22Rv1 (cell line): Measurements from ENCODE around the gene MYCL.

Experiments
- H3K27ac ChIP-seq: fragments of 450-650 bp; 2 replicates; pipeline ENCODE4 v1.5.1; 2017
- ZFX ChIP-seq: fragments of 450-650 bp; IDR thresholded peaks from 2 replicates; pipeline ENCODE4 v1.6.1; 2017; ENCODE audit warnings: antibody characterized with exemption, borderline replicate concordance
- TF ChIP-seq, protein P1 (sequence below): fragments of 450-650 bp; IDR thresholded peaks from 2 replicates; pipeline ENCODE4 v1.5.1; 2017; ENCODE audit warnings: mild to moderate bottlenecking

MYCL gene

DNA sequence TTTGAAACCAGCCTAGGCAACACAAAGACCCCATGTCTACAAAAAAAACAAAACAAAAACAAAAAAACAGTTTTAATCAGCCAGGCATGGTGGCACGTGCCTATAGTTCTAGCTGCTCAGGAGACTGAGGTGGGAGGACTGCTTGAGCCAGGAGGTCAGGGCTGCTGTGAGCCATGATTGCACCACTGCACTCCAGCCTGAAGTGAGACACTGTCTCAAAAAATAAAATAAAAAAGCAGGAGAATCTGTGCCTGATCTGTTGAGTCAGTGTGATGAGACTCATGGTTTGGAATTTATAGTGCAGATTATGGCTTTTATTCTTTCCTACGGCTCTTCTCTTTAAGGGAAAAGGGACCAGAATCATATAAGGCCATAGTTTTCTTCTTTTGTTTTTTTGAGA is 35.0 kb downstream of the MYCL start:
- no peak overlapping the region for H3K27ac ChIP-seq
- TF ChIP-seq, protein P1, sequence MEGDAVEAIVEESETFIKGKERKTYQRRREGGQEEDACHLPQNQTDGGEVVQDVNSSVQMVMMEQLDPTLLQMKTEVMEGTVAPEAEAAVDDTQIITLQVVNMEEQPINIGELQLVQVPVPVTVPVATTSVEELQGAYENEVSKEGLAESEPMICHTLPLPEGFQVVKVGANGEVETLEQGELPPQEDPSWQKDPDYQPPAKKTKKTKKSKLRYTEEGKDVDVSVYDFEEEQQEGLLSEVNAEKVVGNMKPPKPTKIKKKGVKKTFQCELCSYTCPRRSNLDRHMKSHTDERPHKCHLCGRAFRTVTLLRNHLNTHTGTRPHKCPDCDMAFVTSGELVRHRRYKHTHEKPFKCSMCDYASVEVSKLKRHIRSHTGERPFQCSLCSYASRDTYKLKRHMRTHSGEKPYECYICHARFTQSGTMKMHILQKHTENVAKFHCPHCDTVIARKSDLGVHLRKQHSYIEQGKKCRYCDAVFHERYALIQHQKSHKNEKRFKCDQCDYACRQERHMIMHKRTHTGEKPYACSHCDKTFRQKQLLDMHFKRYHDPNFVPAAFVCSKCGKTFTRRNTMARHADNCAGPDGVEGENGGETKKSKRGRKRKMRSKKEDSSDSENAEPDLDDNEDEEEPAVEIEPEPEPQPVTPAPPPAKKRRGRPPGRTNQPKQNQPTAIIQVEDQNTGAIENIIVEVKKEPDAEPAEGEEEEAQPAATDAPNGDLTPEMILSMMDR = no peak
- no peak for TF ChIP-seq ZFX

DNA sequence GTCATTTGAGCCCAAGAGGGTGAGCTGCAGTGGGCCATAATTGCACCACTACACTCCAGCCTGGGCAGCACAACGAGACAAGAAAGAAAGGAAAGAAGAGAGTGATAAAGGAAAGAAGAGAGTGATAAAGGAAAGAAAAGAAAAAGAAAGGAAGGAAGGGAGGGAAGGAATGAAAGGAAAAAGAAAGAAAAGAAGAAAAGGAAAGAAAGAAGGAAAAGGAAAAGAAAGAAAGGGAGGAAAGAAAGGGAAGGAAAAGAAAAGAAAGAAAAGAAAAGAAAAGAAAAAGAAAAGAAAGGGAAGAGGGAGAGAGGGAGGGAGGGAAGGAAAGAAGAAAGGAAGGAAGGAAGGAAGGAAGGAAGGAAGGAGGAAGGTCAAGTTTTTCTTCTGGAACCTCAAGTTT is 36.0 kb downstream of the MYCL start:
- TF ChIP-seq ZFX = no peak
- TF ChIP-seq, protein P1 = no peak
- no peak overlapping the region for H3K27ac ChIP-seq

DNA sequence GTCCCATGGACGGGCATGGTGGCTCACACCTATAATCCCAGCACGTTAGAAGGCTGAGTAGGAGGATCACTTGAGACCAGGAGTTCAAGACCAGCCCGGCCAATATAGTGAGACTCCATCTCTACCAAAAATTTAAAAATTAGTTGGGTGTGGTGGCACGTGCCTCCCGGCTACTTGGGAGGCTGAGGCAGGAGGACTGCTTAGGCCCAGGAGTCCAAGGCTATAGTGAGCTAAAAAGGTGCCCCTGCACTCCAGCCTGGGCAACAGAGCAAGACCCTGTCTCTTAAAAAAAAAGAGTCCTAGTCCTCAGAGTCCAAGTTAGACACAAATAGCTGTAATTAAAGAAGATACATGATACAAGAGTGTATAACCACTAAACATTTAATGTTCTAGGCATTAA is 38.5 kb downstream of the MYCL start:
- H3K27ac ChIP-seq = no peak overlapping the region
- TF ChIP-seq, protein P1 = no peak
- TF ChIP-seq ZFX = no peak

DNA sequence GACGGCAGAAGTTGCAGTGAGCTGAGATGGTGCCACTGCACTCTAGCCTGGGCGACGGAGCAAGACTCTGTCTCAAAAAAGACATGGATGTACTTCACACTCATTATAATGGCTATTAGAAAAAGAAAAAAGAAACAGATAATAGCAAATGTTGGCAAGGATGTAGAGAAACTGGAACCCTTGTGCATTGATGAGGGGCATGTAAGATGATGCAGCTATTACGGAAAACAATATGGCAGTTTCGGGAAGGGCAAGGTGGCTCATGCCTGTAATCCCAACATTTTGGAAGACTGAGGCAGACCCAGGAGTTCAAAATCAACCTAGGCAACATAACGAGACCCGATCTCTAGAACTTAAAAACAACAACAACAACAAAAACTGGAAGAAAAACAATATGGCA is 40.7 kb downstream of the MYCL start:
- H3K27ac ChIP-seq = no peak overlapping the region
- TF ChIP-seq ZFX = no peak
- TF ChIP-seq, protein P1 = no peak

DNA sequence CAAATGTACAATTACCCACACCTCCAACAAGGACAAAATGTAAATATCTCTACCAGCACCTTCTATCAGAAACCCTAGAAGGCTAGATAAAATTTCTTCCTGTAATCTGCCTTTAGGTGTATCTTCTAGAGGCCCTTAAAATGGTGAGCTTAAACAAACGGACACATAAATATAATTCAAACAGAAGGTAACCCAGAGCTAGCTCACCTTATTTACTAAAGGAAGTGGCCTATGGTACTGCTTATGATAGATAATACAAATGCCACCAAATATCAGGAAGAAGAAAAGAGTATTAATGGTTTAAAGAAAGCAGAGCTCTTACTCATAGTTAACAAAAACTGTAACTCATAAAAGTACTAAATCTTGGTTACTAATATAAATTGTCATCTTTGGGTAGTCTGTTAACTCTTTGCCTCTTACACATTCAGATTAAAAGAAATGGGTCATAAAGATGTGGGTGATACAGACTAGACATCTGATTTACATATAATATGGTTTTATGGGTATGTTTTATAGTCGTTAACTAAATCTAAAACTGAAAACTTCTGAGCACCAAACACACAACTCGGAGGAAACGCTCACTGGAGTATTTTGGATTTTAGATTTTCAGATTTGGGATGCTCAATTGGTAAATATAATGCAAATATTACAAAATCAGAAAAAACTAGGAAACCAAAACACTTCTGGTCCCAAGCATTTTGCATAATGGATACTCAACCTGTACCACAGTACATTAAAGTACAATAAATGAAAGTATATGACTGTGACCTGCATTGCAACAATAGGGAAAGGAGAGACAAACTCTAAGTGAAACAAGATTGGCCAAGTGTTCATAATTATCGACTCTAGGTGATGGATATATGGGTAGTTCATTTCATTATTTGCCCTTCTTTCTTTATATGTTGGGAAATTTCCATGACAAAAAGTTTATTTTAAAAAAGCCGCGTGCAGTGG is 41.6 kb downstream of the MYCL start:
- H3K27ac ChIP-seq = no peak overlapping the region
- TF ChIP-seq, protein P1 = no peak
- TF ChIP-seq ZFX = no peak

DNA sequence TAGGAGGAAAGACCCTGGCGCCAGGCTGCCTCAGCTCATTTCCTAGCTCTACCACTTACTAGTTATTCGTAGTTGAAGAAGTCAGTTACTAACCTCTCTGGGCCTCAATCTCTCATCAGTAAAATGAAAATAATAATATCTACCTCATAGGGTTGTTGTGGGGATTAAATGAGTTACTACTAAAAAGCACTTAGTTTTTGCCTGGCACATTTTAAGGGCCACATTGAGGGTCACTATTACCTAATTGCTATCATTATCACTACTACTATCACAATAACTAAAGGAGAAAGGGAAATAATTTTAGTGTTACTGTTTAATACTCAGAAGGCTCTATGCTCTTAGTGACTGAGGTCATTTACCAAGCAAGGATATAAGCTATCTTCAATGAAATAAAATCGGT is 43.4 kb downstream of the MYCL start:
- TF ChIP-seq, protein P1 = no peak
- no peak for TF ChIP-seq ZFX

DNA sequence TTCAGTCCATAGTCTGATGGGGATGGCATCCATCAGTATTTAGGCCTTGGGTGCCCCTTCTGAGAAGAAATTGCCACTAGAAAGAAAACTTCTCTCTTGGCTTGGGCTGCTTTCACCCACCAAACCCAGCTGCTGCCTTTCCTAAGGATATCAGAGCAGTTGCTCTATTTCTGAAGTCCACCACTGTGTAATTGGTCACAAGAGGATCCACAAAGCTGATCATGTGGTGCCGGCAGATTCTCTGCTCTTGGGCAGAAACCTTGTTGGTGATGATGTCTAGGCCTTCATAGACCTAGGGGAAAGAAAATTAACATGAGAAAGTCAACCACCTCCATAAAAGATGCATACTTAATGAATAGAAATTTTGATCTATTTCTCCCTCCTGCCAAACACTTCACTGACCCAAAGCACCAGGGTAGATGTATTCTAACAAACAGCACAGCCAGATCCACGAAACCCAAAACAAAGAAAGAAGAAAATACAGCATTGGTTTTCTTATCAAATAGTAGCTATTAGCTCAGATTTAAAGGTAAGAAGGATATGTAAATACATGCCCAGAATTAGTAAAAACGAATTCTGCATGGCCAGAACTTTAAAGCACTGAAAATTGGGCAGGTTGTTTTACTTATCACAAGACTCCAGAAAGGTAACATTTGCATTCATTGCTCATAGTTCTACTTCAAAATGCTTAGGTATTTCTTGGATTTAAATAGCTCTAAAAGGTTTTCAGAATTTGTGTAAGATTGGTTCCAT is 44.4 kb downstream of the MYCL start:
- TF ChIP-seq, protein P1 = no peak
- TF ChIP-seq ZFX = no peak
- no peak overlapping the region for H3K27ac ChIP-seq

More for the DNA sequence above, 43.4 kb downstream of the MYCL start:
- no peak overlapping the region for H3K27ac ChIP-seq
